Stomach (tissue), 9 donors: ENCODE data around the gene TIMM17A. TPM values are rescaled to one million over a fixed set of nuclear protein-coding genes. Genes with fewer than 3 reads are reported as not detected.
A peak's percentile ranks its signal among the peaks of the same experiment; 100 is the strongest.

Source experiments
- DNase-seq, 2 donors: peaks; one replicate each; pipeline versions ENCODE4 v3.0.0 to v3.0.0-alpha.2; 2013 to 2019
- H3K27ac ChIP-seq, 5 donors: fragments of 200-600 bp in 4 of 5; sonication (generic) in 4 of 5; one replicate each; pipeline ENCODE4 v1.5.1; 2013 to 2019; ENCODE audit warnings: mild to moderate bottlenecking in 1 of 5, moderate library complexity in 1 of 5
- H3K27me3 ChIP-seq, 3 donors: fragments of 200-600 bp; sonication (generic); one replicate each; pipeline ENCODE4 v1.5.1; 2017 to 2019; ENCODE audit warnings: mixed run types in 1 of 3
- H3K36me3 ChIP-seq, 4 donors: fragments of 200-600 bp; sonication (generic); 1 replicate in 3 of 4; 2 replicates in 1 of 4; pipeline ENCODE4 v1.5.1; 2016 to 2019
- H3K4me1 ChIP-seq, 4 donors: fragments of 200-600 bp; sonication (generic); one replicate each; pipeline ENCODE4 v1.5.1; 2016 to 2019
- H3K4me3 ChIP-seq, 4 donors: fragments of 200-600 bp; sonication (generic) in 3 of 4; one replicate each; pipeline ENCODE4 v1.5.1; 2016 to 2019; ENCODE audit warnings: mild to moderate bottlenecking in 1 of 4
- H3K9me3 ChIP-seq, 4 donors: fragments of 200-600 bp; sonication (generic); one replicate each; pipeline ENCODE4 v1.5.1; 2016 to 2019
- EP300 ChIP-seq: sonication (generic); formaldehyde crosslinking; IDR thresholded peaks from one replicate; pipeline ENCODE4 v1.6.1; 2017; ENCODE audit warnings: antibody characterized with exemption
- POLR2A ChIP-seq, 4 donors: fragments of 450-650 bp; IDR thresholded peaks; one replicate each; pipeline ENCODE4 v1.6.1; 2016; ENCODE audit warnings: antibody characterized with exemption in 4 of 4, control low read depth in 2 of 4, mild to moderate bottlenecking in 1 of 4, moderate library complexity in 1 of 4
- POLR2AphosphoS5 ChIP-seq, 3 donors: sonication (generic); formaldehyde crosslinking; IDR thresholded peaks; one replicate each; pipeline ENCODE4 v1.6.1; 2016; ENCODE audit warnings: antibody characterized with exemption in 3 of 3
- WGBS, 5 donors: extraction: QIAGEN DNeasy Blood & Tissue Kit in 3 of 5; methylation state at CpG; one replicate each; pipeline versions ENCODE4 v1.1.5 to v1.1.7; 2013 to 2018; 5-methylcytosine and 5-hydroxymethylcytosine counted together
- intact Hi-C: fragments of 100-400 bp; cut with DNase I; formaldehyde crosslinking; loops from one replicate; pipeline ENCODE4 v1.15.1; 2023; ENCODE audit warnings: low total_unique reads
- polyA plus RNA-seq, 3 donors: library from polyadenylated mRNA; stranded (reverse); fragments of 200-250 nt; gene quantifications; one replicate each; pipeline ENCODE4 v1.2.3, GENCODE V29; 2013
- total RNA-seq, 5 donors: library from RNA; depleted of rRNA; stranded (reverse); fragments of >200 nt; gene quantifications; one replicate each; pipeline versions ENCODE4 v1.1.0 to v1.2.3, GENCODE V29; 2014 to 2016
- TF ChIP-seq, protein P1 (sequence below), 7 experiments: fragments of 450-650 bp in 4 of 7; fragments of 200-600 bp in 3 of 7; sonication (generic) in 3 of 7; IDR thresholded peaks; one replicate each; pipeline ENCODE4 v1.5.1; 2016 to 2019; ENCODE audit warnings: antibody characterized with exemption in 7 of 7, control low read depth in 2 of 7, mild to moderate bottlenecking in 1 of 7
- donor health status: healthy with polysubstance abuse.
- donor health status: Bipolar disorder and iron deficiency.
- donor health status: healthy.

TIMM17A gene
- total and polyA plus RNA-seq, 8 donors = 3.2 to 48.8 (median 29.5) TPM

DNA sequence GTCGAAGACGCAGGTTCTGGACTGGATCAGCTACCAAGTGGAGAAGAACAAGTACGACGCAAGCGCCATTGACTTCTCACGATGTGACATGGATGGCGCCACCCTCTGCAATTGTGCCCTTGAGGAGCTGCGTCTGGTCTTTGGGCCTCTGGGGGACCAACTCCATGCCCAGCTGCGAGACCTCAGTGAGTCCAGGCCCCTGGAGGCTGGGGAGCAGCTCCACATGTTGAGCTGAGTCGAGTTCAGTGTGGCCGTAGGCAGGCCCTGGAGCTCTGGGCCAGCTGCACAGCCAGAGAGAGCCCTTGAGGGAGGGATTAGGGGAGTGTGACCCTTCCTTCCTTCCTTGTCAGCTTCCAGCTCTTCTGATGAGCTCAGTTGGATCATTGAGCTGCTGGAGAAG, 56.7 kb downstream of the TIMM17A start:
- intact Hi-C loops = loop anchor here (5.0 kb wide), 1 partner anchor 120 kb away; no protein-coding TSS in a partner anchor
- Histone ChIP-seq H3K9me3 (no peaks in the 10 kb centered on the region), H3K4me1 (peaks cover 13 to 35% (median 27%) of the 10 kb centered on the region in 4 donors), H3K27me3 (no peaks in the 10 kb centered on the region), H3K27ac (peak overlapping the region; percentile 88 to 94 (median 92)), H3K36me3 (peaks cover 30 to 54% (median 44%) of the 10 kb centered on the region in 4 donors), H3K4me3 (peak overlapping the region; percentile 45 to 64 (median 59))
- TF ChIP-seq, protein P1, sequence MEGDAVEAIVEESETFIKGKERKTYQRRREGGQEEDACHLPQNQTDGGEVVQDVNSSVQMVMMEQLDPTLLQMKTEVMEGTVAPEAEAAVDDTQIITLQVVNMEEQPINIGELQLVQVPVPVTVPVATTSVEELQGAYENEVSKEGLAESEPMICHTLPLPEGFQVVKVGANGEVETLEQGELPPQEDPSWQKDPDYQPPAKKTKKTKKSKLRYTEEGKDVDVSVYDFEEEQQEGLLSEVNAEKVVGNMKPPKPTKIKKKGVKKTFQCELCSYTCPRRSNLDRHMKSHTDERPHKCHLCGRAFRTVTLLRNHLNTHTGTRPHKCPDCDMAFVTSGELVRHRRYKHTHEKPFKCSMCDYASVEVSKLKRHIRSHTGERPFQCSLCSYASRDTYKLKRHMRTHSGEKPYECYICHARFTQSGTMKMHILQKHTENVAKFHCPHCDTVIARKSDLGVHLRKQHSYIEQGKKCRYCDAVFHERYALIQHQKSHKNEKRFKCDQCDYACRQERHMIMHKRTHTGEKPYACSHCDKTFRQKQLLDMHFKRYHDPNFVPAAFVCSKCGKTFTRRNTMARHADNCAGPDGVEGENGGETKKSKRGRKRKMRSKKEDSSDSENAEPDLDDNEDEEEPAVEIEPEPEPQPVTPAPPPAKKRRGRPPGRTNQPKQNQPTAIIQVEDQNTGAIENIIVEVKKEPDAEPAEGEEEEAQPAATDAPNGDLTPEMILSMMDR (IDR thresholded peaks at IDR 0.05) = no peak
- no peak for TF ChIP-seq POLR2AphosphoS5 (IDR thresholded peaks at IDR 0.05)
- TF ChIP-seq POLR2A (IDR thresholded peaks at IDR 0.05) = no peak
- no peak for TF ChIP-seq EP300
- DNase-seq = peak; percentile 28 to 46
- 34 to 63% (median 50%) methylated on average over 7 to 11 of the region's 11 CpGs for whole genome bisulfite sequencing, 5 donors

DNA sequence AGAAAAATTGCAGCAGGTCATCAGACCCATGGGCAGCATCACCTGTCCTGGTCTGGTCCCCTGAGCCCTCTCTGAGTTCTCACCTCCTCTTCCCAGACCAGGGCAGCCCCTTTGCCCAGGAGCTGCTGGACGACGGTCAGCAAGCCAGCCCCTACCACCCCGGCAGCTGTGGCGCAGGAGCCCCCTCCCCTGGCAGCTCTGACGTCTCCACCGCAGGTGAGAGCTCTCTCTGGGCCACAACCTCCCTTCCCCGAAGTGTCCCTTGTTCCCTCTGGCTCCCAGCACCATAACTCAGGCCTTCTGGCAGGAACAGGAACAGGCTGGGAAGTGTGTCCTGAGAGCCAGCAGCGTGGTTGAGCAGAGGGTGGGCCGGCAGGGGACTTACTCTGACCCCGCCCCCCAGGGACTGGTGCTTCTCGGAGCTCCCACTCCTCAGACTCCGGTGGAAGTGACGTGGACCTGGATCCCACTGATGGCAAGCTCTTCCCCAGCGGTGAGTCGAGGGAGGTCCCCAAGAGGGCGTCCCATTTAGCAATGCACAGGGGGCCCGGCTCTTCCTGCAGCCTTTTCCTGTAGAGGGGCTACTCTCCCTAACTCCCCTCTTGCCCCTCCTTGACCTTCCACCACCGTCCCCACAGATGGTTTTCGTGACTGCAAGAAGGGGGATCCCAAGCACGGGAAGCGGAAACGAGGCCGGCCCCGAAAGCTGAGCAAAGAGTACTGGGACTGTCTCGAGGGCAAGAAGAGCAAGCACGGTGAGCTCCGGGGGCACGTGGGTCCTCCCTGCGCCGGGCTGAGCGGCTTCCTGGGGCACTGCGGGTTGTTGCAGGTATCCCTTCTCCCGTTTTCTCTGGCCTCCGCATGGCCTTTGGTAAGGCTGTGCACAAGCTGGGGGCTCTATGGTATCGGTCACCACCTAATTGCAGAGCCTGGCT, 57.5 kb downstream of the TIMM17A start:
- peaks cover 30 to 46% (median 43%) of the 10 kb centered on the region in 4 donors for H3K36me3 ChIP-seq
- H3K4me1 ChIP-seq = peaks cover 6 to 35% (median 20%) of the 10 kb centered on the region in 4 donors
- H3K4me3 ChIP-seq = peak overlapping the region; percentile 45 to 64 (median 59)
- peak overlapping the region; percentile 88 to 94 (median 92) for H3K27ac ChIP-seq
- no peaks in the 10 kb centered on the region for H3K9me3 ChIP-seq
- 25 to 56% (median 34%) methylated on average over 23 to 35 of the region's 35 CpGs for WGBS, 5 donors
- H3K27me3 ChIP-seq = peaks cover 0 to 6% (median 0%) of the 10 kb centered on the region in 3 donors
- TF ChIP-seq POLR2AphosphoS5 (IDR thresholded peaks at IDR 0.05) = peak in 1 of 3 donors; percentile 43
- TF ChIP-seq POLR2A (IDR thresholded peaks at IDR 0.05) = no peak
- intact Hi-C loops = loop anchor here (5.0 kb wide), 1 partner anchor 119 kb away; no protein-coding TSS in a partner anchor
- DNase-seq = peak; percentile 41 to 58

DNA sequence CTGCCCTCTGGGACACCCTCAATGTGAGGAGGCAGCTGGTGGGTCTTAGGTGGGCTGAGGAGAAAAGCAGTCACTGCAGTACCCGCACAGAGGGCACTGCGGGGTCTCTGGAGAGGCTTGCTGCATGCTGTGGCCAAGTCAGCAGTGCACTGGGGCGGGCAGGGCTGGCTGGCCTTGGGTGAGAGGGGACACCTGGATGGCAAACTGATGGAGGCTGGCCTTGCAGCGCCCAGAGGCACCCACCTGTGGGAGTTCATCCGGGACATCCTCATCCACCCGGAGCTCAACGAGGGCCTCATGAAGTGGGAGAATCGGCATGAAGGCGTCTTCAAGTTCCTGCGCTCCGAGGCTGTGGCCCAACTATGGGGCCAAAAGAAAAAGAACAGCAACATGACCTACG, 58.3 kb downstream of the TIMM17A start:
- peaks cover 30 to 42% (median 41%) of the 10 kb centered on the region in 4 donors for H3K36me3 ChIP-seq
- TF ChIP-seq, protein P1 (IDR thresholded peaks at IDR 0.05) = no peak
- TF ChIP-seq POLR2A (IDR thresholded peaks at IDR 0.05) = peak in 1 of 4 donors; percentile 10
- TF ChIP-seq EP300 = no peak
- peak in 2 of 3 donors; percentile 26 to 52 for TF ChIP-seq POLR2AphosphoS5 (IDR thresholded peaks at IDR 0.05)
- peaks cover 0 to 13% (median 0%) of the 10 kb centered on the region in 3 donors for H3K27me3 ChIP-seq
- WGBS, 5 donors = 32 to 62% (median 36%) methylated on average over 5 to 12 of the region's 12 CpGs
- peak; percentile 42 to 44 for DNase-seq
- peaks cover 4 to 32% (median 21%) of the 10 kb centered on the region in 4 donors for H3K4me1 ChIP-seq
- H3K4me3 ChIP-seq = peak overlapping the region; percentile 45 to 64 (median 59)
- peak overlapping the region; percentile 88 to 94 (median 92) for H3K27ac ChIP-seq
- intact Hi-C loops = loop anchor here (5.0 kb wide), 1 partner anchor 119 kb away; no protein-coding TSS in a partner anchor
- H3K9me3 ChIP-seq = no peaks in the 10 kb centered on the region

DNA sequence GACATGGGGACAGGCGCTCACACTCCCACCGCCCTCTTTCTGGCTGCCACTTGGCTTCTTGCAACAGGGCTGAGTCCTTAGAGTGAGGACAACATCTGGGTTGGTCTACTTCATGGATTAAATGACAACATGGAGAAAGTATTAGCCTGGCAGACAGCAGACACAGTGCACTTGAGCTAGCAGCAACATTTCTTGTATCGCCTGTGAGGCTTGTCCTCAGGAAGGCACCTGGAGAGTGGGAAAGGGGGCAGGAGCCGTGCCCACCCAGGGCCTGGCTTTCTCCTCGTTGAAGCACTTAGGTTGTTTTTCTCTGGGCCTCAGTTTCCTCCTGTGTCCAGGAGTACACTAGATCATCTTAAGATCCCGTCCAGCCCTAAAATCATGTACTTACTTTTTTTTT, 58.8 kb downstream of the TIMM17A start:
- intact Hi-C loops = loop anchor here (5.0 kb wide), 1 partner anchor 118 kb away; no protein-coding TSS in a partner anchor
- peaks cover 30 to 42% (median 41%) of the 10 kb centered on the region in 4 donors for H3K36me3 ChIP-seq
- no peaks in the 10 kb centered on the region for H3K9me3 ChIP-seq
- peak overlapping the region; percentile 88 to 94 (median 92) for H3K27ac ChIP-seq
- peak overlapping the region; percentile 45 to 64 (median 59) for H3K4me3 ChIP-seq
- peaks cover 0 to 13% (median 0%) of the 10 kb centered on the region in 3 donors for H3K27me3 ChIP-seq
- WGBS, 5 donors = 26 to 61% (median 49%) methylated on average over 6 of the region's 6 CpGs
- no peak for DNase-seq
- peaks cover 8 to 35% (median 19%) of the 10 kb centered on the region in 4 donors for H3K4me1 ChIP-seq
- TF ChIP-seq POLR2A (IDR thresholded peaks at IDR 0.05) = no peak
- no peak for TF ChIP-seq POLR2AphosphoS5 (IDR thresholded peaks at IDR 0.05)
- TF ChIP-seq, protein P1 (IDR thresholded peaks at IDR 0.05) = no peak
- TF ChIP-seq EP300 = no peak
